Measurements from ENCODE around the gene REC8.

The REC8 gene

GRCh38 chr14:24185026-24185425 lies 13.1 kb downstream of the REC8 start:
- 94 to 97% methylated on average over 7 of the region's 7 CpGs for WGBS, 2 experiments
- Histone ChIP-seq H3K27ac (ENCODE audit: insufficient read depth, low read depth, low read length, poor library complexity, severe bottlenecking) (no peak overlapping the region), H3K27me3 (ENCODE audit: control insufficient read depth, insufficient read depth, low read length, poor library complexity, severe bottlenecking) (no peaks in the 10 kb centered on the region), H3K9me3 (ENCODE audit: control insufficient read depth, low read length) (no peaks in the 10 kb centered on the region), H3K4me1 (ENCODE audit: control insufficient read depth, insufficient read depth, low read length) (peaks cover 7% of the 10 kb centered on the region), H3K36me3 (ENCODE audit: control insufficient read depth, insufficient read depth, low read length) (peaks cover 22% of the 10 kb centered on the region), H3K4me3 (ENCODE audit: insufficient read depth, low read depth, low read length) (no peak overlapping the region)

GRCh38 chr14:24185741-24186140 lies 13.9 kb downstream of the REC8 start:
- peaks cover 7% of the 10 kb centered on the region for H3K4me1 ChIP-seq (ENCODE audit: control insufficient read depth, insufficient read depth, low read length)
- H3K27me3 ChIP-seq (ENCODE audit: control insufficient read depth, insufficient read depth, low read length, poor library complexity, severe bottlenecking): no peaks in the 10 kb centered on the region
- no peak overlapping the region for H3K27ac ChIP-seq (ENCODE audit: insufficient read depth, low read depth, low read length, poor library complexity, severe bottlenecking)
- H3K4me3 ChIP-seq (ENCODE audit: insufficient read depth, low read depth, low read length): no peak overlapping the region
- H3K9me3 ChIP-seq (ENCODE audit: control insufficient read depth, low read length): no peaks in the 10 kb centered on the region
- peaks cover 19% of the 10 kb centered on the region for H3K36me3 ChIP-seq (ENCODE audit: control insufficient read depth, insufficient read depth, low read length)
- 95 to 96% methylated on average over 11 of the region's 11 CpGs for WGBS, 2 experiments

- Histone ChIP-seq H3K4me1 (ENCODE audit: control insufficient read depth, insufficient read depth, low read length) (peaks cover 7% of the 10 kb centered on the region), H3K27me3 (ENCODE audit: control insufficient read depth, insufficient read depth, low read length, poor library complexity, severe bottlenecking) (no peaks in the 10 kb centered on the region), H3K9me3 (ENCODE audit: control insufficient read depth, low read length) (no peaks in the 10 kb centered on the region), H3K27ac (ENCODE audit: insufficient read depth, low read depth, low read length, poor library complexity, severe bottlenecking) (no peak overlapping the region), H3K4me3 (ENCODE audit: insufficient read depth, low read depth, low read length) (no peak overlapping the region), H3K36me3 (ENCODE audit: control insufficient read depth, insufficient read depth, low read length) (peaks cover 16% of the 10 kb centered on the region)
- WGBS, 2 experiments: 94 to 95% methylated on average over 10 of the region's 10 CpGs
Measured at GRCh38 chr14:24186831-24187538, 15.1 kb downstream of the REC8 start.

- H3K4me3 ChIP-seq (ENCODE audit: insufficient read depth, low read depth, low read length): peak overlapping the region; percentile 88
- H3K27ac ChIP-seq (ENCODE audit: insufficient read depth, low read depth, low read length, poor library complexity, severe bottlenecking): no peak overlapping the region
- H3K27me3 ChIP-seq (ENCODE audit: control insufficient read depth, insufficient read depth, low read length, poor library complexity, severe bottlenecking): no peaks in the 10 kb centered on the region
- H3K4me1 ChIP-seq (ENCODE audit: control insufficient read depth, insufficient read depth, low read length): peaks cover 7% of the 10 kb centered on the region
- H3K36me3 ChIP-seq (ENCODE audit: control insufficient read depth, insufficient read depth, low read length): peaks cover 22% of the 10 kb centered on the region
- 93 to 94% methylated on average over 2 of the region's 2 CpGs for WGBS, 2 experiments
- H3K9me3 ChIP-seq (ENCODE audit: control insufficient read depth, low read length): no peaks in the 10 kb centered on the region
Measured at GRCh38 chr14:24187539-24187915, 15.6 kb downstream of the REC8 start.

GRCh38 chr14:24188251-24189058 lies 16.6 kb downstream of the REC8 start, which contains the start of gene IPO4:
Gene IPO4 (minus strand): TSS chr14:24188816. CDS start chr14:24188787, 29 bp downstream.
- Histone ChIP-seq H3K4me1 (ENCODE audit: control insufficient read depth, insufficient read depth, low read length) (peaks cover 7% of the 10 kb centered on the region), H3K4me3 (ENCODE audit: insufficient read depth, low read depth, low read length) (peak within 1 kb of the TSS; percentile 88), H3K9me3 (ENCODE audit: control insufficient read depth, low read length) (no peaks in the 10 kb centered on the region), H3K36me3 (ENCODE audit: control insufficient read depth, insufficient read depth, low read length) (peaks cover 22% of the 10 kb centered on the region), H3K27me3 (ENCODE audit: control insufficient read depth, insufficient read depth, low read length, poor library complexity, severe bottlenecking) (no peaks in the 10 kb centered on the region), H3K27ac (ENCODE audit: insufficient read depth, low read depth, low read length, poor library complexity, severe bottlenecking) (peak within 1 kb of the TSS; percentile 71)
- 1% methylated on average over 65 of the region's 65 CpGs for WGBS, 2 experiments

GRCh38 chr14:24189059-24189375 lies 17.1 kb downstream of the REC8 start:
- H3K9me3 ChIP-seq (ENCODE audit: control insufficient read depth, low read length): no peaks in the 10 kb centered on the region
- 4 to 7% methylated on average over 2 to 3 of the region's 3 CpGs for WGBS, 2 experiments
- H3K27ac ChIP-seq (ENCODE audit: insufficient read depth, low read depth, low read length, poor library complexity, severe bottlenecking): peak overlapping the region; percentile 45
- H3K4me3 ChIP-seq (ENCODE audit: insufficient read depth, low read depth, low read length): peak overlapping the region; percentile 88
- H3K27me3 ChIP-seq (ENCODE audit: control insufficient read depth, insufficient read depth, low read length, poor library complexity, severe bottlenecking): no peaks in the 10 kb centered on the region
- peaks cover 22% of the 10 kb centered on the region for H3K36me3 ChIP-seq (ENCODE audit: control insufficient read depth, insufficient read depth, low read length)
- peaks cover 7% of the 10 kb centered on the region for H3K4me1 ChIP-seq (ENCODE audit: control insufficient read depth, insufficient read depth, low read length)

GRCh38 chr14:24189460-24189859 lies 17.6 kb downstream of the REC8 start:
- H3K4me3 ChIP-seq (ENCODE audit: insufficient read depth, low read depth, low read length): no peak overlapping the region
- H3K9me3 ChIP-seq (ENCODE audit: control insufficient read depth, low read length): no peaks in the 10 kb centered on the region
- H3K36me3 ChIP-seq (ENCODE audit: control insufficient read depth, insufficient read depth, low read length): peaks cover 22% of the 10 kb centered on the region
- WGBS, 2 experiments: 93 to 94% methylated on average over 9 of the region's 9 CpGs
- no peaks in the 10 kb centered on the region for H3K27me3 ChIP-seq (ENCODE audit: control insufficient read depth, insufficient read depth, low read length, poor library complexity, severe bottlenecking)
- peaks cover 7% of the 10 kb centered on the region for H3K4me1 ChIP-seq (ENCODE audit: control insufficient read depth, insufficient read depth, low read length)
- H3K27ac ChIP-seq (ENCODE audit: insufficient read depth, low read depth, low read length, poor library complexity, severe bottlenecking): no peak overlapping the region

GRCh38 chr14:24190416-24190815 lies 18.5 kb downstream of the REC8 start:
- Histone ChIP-seq H3K9me3 (ENCODE audit: control insufficient read depth, low read length) (no peaks in the 10 kb centered on the region), H3K36me3 (ENCODE audit: control insufficient read depth, insufficient read depth, low read length) (peaks cover 22% of the 10 kb centered on the region), H3K4me3 (ENCODE audit: insufficient read depth, low read depth, low read length) (no peak overlapping the region), H3K27ac (ENCODE audit: insufficient read depth, low read depth, low read length, poor library complexity, severe bottlenecking) (no peak overlapping the region), H3K27me3 (ENCODE audit: control insufficient read depth, insufficient read depth, low read length, poor library complexity, severe bottlenecking) (no peaks in the 10 kb centered on the region), H3K4me1 (ENCODE audit: control insufficient read depth, insufficient read depth, low read length) (peaks cover 7% of the 10 kb centered on the region)
- WGBS, 2 experiments: 94 to 97% methylated on average over 9 to 10 of the region's 10 CpGs

GRCh38 chr14:24192933-24193332 lies 21.1 kb downstream of the REC8 start:
- no peaks in the 10 kb centered on the region for H3K9me3 ChIP-seq (ENCODE audit: control insufficient read depth, low read length)
- 94 to 95% methylated on average over 15 of the region's 15 CpGs for WGBS, 2 experiments
- H3K27me3 ChIP-seq (ENCODE audit: control insufficient read depth, insufficient read depth, low read length, poor library complexity, severe bottlenecking): no peaks in the 10 kb centered on the region
- H3K27ac ChIP-seq (ENCODE audit: insufficient read depth, low read depth, low read length, poor library complexity, severe bottlenecking): no peak overlapping the region
- peaks cover 7% of the 10 kb centered on the region for H3K36me3 ChIP-seq (ENCODE audit: control insufficient read depth, insufficient read depth, low read length)
- no peak overlapping the region for H3K4me3 ChIP-seq (ENCODE audit: insufficient read depth, low read depth, low read length)
- peaks cover 7% of the 10 kb centered on the region for H3K4me1 ChIP-seq (ENCODE audit: control insufficient read depth, insufficient read depth, low read length)

GRCh38 chr14:24194186-24194872 lies 22.4 kb downstream of the REC8 start:
- Histone ChIP-seq H3K27me3 (ENCODE audit: control insufficient read depth, insufficient read depth, low read length, poor library complexity, severe bottlenecking) (no peaks in the 10 kb centered on the region), H3K36me3 (ENCODE audit: control insufficient read depth, insufficient read depth, low read length) (peaks cover 7% of the 10 kb centered on the region), H3K4me3 (ENCODE audit: insufficient read depth, low read depth, low read length) (peak overlapping the region; percentile 87), H3K9me3 (ENCODE audit: control insufficient read depth, low read length) (no peaks in the 10 kb centered on the region), H3K4me1 (ENCODE audit: control insufficient read depth, insufficient read depth, low read length) (peaks cover 5% of the 10 kb centered on the region), H3K27ac (ENCODE audit: insufficient read depth, low read depth, low read length, poor library complexity, severe bottlenecking) (no peak overlapping the region)
- WGBS, 2 experiments: 89 to 93% methylated on average over 7 of the region's 7 CpGs
